ENCODE measurements around the gene PLXNA2.

The PLXNA2 gene

DNA sequence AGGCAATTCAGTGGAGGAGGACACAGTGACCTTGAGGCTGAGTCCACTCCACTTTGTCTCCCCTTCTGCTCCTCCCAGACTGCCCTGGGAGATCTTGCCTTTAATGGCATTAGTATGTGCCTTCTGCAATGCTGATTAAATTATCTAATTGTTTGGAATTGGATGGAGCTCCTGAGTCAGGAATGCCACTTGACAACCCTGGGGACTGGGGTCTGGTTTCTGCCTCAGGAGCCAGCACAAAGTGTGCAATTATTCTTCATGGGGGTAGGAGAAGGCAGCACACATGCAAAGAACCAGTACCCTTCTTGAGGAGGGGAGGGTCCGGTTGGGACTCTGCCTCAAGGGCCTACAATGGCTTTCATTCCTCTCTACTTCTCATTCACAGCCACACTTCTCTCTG is 11.9 kb upstream of the PLXNA2 start:
- Histone ChIP-seq H3K9ac (ENCODE audit: low read depth, low read length) (no peak overlapping the region), H3K36me3 (ENCODE audit: insufficient read depth, low read length) (no peaks in the 10 kb centered on the region), H3K9me3 (ENCODE audit: control insufficient read depth, insufficient read depth, low read length) (no peaks in the 10 kb centered on the region), H3K4me1 (ENCODE audit: insufficient read depth, low read length) (peaks cover 5% of the 10 kb centered on the region)

DNA sequence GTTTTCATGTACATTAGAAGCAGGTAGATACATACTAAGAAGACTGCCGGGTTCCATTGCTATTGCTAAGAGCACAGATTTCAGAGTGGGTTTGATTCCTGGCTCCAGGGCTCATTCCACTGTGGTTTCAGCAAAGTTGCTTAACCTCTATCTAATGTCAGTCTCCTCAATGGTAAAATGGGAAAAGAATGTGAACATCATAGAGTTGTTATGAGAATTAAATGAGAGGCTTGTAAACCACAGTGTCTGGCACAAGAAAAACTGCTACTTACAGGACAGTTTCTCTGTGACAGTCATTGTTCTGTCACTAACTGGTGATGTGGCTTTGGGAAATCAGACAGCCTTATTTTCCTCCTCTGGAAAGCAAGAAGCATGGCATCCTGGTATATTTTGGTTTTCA is 10.7 kb upstream of the PLXNA2 start:
- H3K4me1 ChIP-seq (ENCODE audit: insufficient read depth, low read length) = peaks cover 5% of the 10 kb centered on the region
- no peak overlapping the region for H3K9ac ChIP-seq (ENCODE audit: low read depth, low read length)
- H3K36me3 ChIP-seq (ENCODE audit: insufficient read depth, low read length) = no peaks in the 10 kb centered on the region
- H3K9me3 ChIP-seq (ENCODE audit: control insufficient read depth, insufficient read depth, low read length) = no peaks in the 10 kb centered on the region

DNA sequence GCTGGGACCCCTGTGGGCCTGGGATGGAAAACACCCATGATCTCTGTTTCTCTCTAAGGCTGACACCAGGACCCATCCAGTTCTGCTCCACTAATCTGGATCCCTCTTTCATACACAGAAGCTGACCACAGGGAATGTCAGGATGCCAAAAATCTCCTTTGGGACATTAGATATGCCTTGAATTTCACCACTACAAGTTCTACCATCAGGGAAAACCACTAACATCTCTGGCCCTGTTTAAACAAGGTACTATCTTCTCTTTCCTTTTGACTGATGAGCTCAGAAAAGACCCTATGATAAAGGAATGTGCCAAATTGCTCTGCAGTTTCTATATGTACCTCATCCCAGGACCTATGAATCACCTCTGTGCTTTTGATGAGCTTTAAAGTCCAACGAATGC is 10.2 kb upstream of the PLXNA2 start:
- H3K36me3 ChIP-seq (ENCODE audit: insufficient read depth, low read length) = no peaks in the 10 kb centered on the region
- H3K9me3 ChIP-seq (ENCODE audit: control insufficient read depth, insufficient read depth, low read length) = no peaks in the 10 kb centered on the region
- no peak overlapping the region for H3K9ac ChIP-seq (ENCODE audit: low read depth, low read length)
- peaks cover 5% of the 10 kb centered on the region for H3K4me1 ChIP-seq (ENCODE audit: insufficient read depth, low read length)

DNA sequence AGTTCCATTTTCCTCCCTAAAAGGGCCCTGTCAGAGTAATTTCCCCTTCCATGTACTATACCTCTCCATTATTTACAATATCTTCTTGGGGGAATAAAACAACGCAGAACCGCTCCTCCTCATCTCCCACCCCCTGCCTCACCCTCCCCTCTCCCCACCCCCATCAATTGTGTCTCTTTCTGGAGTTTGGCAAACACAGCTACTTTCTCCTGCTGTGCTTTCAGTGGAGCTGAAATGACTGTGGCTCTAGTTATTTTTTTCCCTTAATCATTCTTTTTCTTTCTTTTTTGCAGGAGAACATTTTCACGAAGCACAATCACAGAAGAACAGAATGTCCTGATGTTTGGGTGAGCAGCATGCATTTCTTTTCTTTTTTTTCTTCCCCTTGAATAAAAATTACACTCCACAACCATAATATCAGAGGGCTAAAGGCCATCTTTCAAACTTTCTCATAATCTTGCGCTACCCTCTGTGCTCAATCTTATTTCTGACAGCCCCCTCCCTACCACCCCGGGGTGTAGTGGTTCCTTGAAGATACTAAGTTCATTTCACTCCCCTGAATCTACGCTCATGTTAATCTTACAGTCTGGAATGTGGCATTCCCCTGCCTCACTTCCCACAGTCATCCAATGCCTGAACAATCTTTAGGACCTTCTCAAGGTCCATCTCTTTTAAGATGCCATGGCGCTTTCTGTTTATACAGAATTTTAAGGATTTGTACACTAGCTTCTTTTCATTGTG is 8.8 kb upstream of the PLXNA2 start:
- peaks cover 5% of the 10 kb centered on the region for H3K4me1 ChIP-seq (ENCODE audit: insufficient read depth, low read length)
- H3K36me3 ChIP-seq (ENCODE audit: insufficient read depth, low read length) = no peaks in the 10 kb centered on the region
- no peak overlapping the region for H3K9ac ChIP-seq (ENCODE audit: low read depth, low read length)
- no peaks in the 10 kb centered on the region for H3K9me3 ChIP-seq (ENCODE audit: control insufficient read depth, insufficient read depth, low read length)

DNA sequence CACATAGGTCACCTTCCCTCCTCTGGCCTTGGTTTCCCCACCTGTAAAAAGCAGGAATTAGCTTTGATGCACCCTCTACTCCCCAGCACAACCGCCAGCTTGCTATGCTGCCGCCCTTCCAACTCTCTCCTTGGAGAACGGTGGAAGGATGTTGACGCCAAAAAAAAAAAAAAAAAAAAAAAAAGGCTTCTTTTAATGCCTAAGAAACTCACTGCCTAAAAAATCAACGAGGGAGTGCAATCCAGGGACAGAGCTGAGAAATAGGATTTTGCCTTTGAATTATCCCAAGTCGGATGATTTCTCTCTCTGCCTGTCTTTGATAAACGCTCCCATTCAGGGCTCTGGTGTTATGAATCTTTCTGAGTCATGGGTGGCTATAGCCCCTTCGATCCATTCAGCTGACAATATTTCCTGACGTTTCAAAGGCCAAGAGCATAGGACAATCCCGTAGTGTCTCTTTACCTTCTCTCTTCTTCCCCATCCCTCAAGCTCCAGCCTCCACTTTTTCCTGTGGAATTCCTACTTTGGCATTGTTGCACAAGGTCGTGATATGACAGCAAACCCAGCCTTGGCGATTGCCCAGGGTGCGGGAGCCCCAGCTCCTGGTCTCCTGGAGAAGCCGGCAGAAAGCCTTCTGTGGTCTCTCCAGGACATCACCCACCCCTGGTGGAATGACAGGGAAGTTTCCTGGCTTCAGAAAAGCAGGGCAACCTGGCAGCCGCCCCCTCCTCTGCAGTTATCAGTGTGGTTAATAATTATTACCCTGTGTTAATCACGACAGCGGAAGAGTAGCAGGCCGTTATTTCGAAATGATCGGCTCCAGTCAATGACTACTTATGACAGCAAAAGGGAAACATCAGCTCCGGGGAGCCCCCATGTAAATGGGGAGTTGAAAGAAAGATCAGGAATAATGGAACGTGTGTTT is 8.0 kb upstream of the PLXNA2 start:
- Histone ChIP-seq H3K9me3 (ENCODE audit: control insufficient read depth, insufficient read depth, low read length) (no peaks in the 10 kb centered on the region), H3K36me3 (ENCODE audit: insufficient read depth, low read length) (no peaks in the 10 kb centered on the region)

DNA sequence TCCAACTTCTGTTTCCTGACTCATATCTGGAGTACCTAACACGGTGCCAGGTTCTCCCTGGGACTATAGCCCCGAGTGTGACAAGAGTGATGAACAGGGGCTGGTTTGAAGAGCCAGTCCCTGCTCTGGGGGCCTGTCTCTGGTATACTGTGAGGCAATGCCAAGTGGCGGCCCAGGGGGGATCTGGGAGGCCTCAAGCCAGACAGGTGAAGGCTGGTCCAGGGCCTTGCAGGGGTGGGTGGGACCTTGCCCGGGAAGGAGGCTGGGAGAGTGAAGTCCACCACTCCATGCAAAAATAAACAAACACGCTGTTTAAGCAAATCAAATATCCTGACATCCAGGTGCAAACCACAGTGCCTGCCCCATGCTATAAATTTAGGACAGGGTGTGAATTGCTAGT is 6.8 kb upstream of the PLXNA2 start:
- H3K36me3 ChIP-seq (ENCODE audit: insufficient read depth, low read length) = no peaks in the 10 kb centered on the region
- no peaks in the 10 kb centered on the region for H3K9me3 ChIP-seq (ENCODE audit: control insufficient read depth, insufficient read depth, low read length)
- H3K4me1 ChIP-seq (ENCODE audit: insufficient read depth, low read length) = no peaks in the 10 kb centered on the region; the same call in 1 of the 2 replicates
- no peak overlapping the region for H3K9ac ChIP-seq (ENCODE audit: low read depth, low read length)

More for the DNA sequence above, 8.0 kb upstream of the PLXNA2 start:
- no peak overlapping the region for H3K9ac ChIP-seq (ENCODE audit: low read depth, low read length)
- no peaks in the 10 kb centered on the region; the same call in 1 of the 2 replicates for H3K4me1 ChIP-seq (ENCODE audit: insufficient read depth, low read length)

DNA sequence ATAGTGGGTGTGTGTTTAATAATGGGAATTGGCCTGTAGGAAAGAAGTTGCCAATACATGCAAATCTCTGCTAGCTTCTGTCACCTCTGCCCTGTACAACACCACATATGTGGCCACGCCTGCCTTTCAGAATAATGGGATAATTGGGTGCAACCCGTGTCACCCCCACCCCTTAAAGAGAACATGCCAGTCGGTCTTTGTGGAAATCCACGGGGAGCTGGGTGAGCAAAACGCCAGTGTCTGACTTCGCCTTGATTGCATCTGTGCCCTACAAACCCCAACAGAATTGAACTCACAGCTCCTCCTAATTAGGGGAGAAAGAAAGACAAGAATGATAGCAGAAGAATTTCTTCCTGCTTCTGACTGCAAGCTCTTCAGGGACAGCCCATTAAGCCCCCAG is 6.4 kb upstream of the PLXNA2 start:
- Histone ChIP-seq H3K9me3 (ENCODE audit: control insufficient read depth, insufficient read depth, low read length) (no peaks in the 10 kb centered on the region), H3K9ac (ENCODE audit: low read depth, low read length) (no peak overlapping the region), H3K36me3 (ENCODE audit: insufficient read depth, low read length) (no peaks in the 10 kb centered on the region), H3K4me1 (ENCODE audit: insufficient read depth, low read length) (peaks cover under 1% of the 10 kb centered on the region; the same call in 1 of the 2 replicates)

DNA sequence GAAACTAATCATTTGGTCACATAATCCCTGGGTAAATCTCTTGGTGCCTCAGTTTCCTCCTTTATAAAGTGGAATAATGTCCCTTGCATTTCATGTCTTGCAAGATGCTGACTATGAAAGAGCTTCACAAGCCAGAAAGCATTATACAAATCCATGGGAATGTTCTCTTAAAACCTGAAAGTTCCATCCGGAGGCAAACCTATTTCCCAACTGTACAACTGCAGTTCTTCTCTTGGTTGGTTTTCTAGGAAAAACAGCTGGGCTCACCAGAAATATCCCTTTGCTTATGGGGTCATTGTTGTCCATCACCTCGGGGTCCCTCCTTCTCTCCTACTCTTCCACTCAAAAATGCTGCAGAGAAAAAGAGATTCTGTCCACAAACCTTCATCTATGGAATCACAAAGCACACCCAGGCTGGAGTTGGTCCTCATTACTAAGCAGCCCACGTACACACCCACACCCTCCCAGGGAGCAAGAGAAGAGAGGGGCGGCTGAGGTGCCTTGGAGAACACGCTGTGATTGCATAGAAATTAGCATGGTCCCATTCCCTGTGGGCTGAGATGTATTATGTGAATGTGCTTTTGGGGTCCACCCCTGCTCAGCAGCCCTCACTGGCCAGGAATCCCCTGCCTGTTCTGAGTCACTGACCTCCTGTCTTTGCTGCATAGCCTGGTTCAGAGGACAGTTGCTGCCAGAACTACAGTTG is 5.0 kb upstream of the PLXNA2 start:
- no peak overlapping the region for H3K9ac ChIP-seq (ENCODE audit: low read depth, low read length)
- H3K4me1 ChIP-seq (ENCODE audit: insufficient read depth, low read length) = peaks cover 3% of the 10 kb centered on the region
- no peaks in the 10 kb centered on the region for H3K36me3 ChIP-seq (ENCODE audit: insufficient read depth, low read length)
- H3K9me3 ChIP-seq (ENCODE audit: control insufficient read depth, insufficient read depth, low read length) = no peaks in the 10 kb centered on the region

DNA sequence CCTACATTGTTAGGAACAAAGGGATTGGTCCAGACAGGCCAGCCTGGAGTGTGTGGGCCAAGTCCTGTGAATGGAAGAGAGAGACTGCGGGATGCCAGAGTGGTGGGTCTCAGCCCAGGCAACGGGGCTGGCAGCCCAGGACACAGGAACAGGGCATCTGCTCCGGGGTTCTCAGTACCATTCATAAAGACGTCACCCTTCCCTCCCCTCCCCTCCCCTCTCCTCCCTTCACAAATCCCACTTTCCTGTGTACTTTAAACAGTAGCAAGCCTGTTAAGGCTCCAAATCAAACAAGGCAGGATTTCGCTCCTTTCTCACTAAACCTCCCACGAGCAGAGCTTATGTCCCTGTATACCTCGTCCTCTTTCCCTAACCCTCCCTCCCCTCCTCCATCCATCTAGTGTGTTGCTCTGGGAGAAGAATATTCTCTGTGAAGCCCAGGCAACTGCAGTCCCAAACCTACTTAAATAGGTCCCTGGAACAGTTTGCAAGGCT is 4.2 kb upstream of the PLXNA2 start:
- Histone ChIP-seq H3K9me3 (ENCODE audit: control insufficient read depth, insufficient read depth, low read length) (no peaks in the 10 kb centered on the region), H3K36me3 (ENCODE audit: insufficient read depth, low read length) (no peaks in the 10 kb centered on the region), H3K9ac (ENCODE audit: low read depth, low read length) (no peak overlapping the region), H3K4me1 (ENCODE audit: insufficient read depth, low read length) (peaks cover 3% of the 10 kb centered on the region)

DNA sequence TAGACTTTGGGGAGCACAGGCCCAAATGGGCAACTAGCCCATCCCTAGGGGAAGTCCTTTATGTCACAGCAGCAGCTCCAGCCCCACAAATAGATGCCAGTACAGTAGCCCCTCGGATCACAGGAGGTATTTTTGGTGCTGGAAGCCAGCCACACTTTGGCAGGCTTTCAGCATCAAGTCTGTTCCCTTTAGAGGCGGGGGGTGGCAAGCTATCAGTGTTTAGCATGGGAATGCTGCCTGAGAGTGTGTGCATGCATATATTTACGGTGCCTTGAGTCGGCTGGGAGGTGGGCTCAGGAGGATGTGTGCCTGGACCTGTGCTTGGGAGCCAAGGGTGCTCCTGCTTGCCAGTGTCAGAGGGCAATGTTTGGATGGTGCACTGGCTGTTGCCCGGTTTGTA is 3.5 kb upstream of the PLXNA2 start:
- Histone ChIP-seq H3K4me1 (ENCODE audit: insufficient read depth, low read length) (peaks cover 3% of the 10 kb centered on the region), H3K9ac (ENCODE audit: low read depth, low read length) (no peak overlapping the region), H3K9me3 (ENCODE audit: control insufficient read depth, insufficient read depth, low read length) (no peaks in the 10 kb centered on the region), H3K36me3 (ENCODE audit: insufficient read depth, low read length) (no peaks in the 10 kb centered on the region)

DNA sequence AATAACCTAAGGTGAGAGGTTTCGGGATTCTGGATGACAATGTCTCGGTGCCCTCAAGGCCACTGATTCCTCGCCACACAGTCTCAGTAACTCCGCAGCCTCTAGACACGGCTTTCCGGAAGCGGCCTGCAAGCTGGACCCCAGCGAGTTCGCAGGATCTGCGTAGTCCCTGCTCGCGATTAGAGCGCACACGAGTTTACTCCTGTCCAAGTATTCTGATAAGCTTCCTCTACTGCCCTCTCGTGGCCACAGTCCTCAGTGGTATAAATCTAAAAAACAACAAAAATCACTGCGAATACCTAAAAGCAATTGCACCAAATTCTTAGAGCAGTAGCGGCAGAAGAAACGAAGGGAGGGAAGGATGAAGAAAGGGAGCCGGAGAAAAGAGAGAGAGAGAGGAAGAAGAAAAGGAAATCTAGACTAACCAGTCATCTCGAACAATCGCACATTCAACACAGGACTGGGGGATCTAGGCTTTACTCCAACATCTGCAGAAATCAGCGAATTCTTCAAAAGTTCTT is 1.1 kb upstream of the PLXNA2 start:
- H3K36me3 ChIP-seq (ENCODE audit: insufficient read depth, low read length) = no peaks in the 10 kb centered on the region
- H3K9me3 ChIP-seq (ENCODE audit: control insufficient read depth, insufficient read depth, low read length) = no peaks in the 10 kb centered on the region
- peaks cover 3% of the 10 kb centered on the region for H3K4me1 ChIP-seq (ENCODE audit: insufficient read depth, low read length)
- peak overlapping the region; percentile 72; the same call in 1 of the 2 replicates for H3K9ac ChIP-seq (ENCODE audit: low read depth, low read length)

DNA sequence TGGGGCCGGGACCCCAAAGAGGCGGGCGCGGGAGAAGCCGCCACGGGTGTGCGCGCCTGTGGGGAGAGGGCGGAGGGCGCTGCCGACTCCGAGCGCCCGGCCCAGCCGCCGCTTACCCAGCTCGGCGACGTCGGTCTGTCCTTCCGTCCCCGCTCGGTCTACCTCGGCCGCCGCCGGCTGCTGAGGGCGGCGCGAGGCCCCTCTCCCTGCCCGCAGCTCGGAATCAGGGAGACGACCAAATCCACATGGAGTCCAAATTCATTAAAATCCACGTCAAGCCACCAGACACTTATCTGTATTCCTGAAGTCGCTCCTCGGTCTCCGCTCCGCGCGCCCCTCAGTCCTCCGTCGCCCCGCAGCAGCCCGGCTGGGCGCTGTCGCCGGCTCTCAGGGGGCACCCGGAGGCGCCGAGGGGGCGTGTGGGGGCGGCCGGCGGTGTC is 637 bp downstream of the PLXNA2 start:
- Histone ChIP-seq H3K4me1 (ENCODE audit: insufficient read depth, low read length) (peaks cover 13% of the 10 kb centered on the region), H3K9me3 (ENCODE audit: control insufficient read depth, insufficient read depth, low read length) (no peaks in the 10 kb centered on the region), H3K36me3 (ENCODE audit: insufficient read depth, low read length) (no peaks in the 10 kb centered on the region), H3K9ac (ENCODE audit: low read depth, low read length) (peak overlapping the region; percentile 72)

DNA sequence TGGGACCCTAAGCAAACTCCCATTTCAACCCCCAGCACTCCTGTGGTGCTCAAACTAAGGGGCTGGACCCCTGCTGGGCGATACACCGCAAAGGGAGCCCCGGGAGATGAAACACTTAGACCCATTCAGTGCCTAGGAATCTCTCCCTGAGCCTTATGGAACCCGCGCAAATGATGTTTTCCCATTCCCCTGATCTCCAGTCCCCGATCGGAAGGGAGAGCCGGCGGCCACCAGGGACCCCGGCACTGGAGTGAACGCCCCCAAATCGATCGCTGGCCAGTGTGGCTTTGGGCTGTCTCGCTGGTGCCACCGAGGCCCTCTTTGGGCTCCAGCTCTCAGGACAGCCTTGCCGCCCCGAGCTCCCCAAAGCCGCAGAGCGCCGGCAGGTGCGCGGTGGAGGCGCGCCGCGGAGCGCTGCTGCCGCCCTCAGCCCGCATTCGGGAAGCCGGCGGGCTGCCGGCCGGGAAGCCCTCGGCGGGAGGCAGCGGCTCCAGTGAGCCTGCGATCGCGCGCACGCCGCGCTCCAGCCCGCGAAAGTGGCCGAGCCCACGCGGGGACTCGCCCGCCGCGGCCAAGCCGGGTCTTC is 1.1 kb downstream of the PLXNA2 start:
- H3K4me1 ChIP-seq (ENCODE audit: insufficient read depth, low read length) = peaks cover 17% of the 10 kb centered on the region
- no peaks in the 10 kb centered on the region for H3K36me3 ChIP-seq (ENCODE audit: insufficient read depth, low read length)
- no peaks in the 10 kb centered on the region for H3K9me3 ChIP-seq (ENCODE audit: control insufficient read depth, insufficient read depth, low read length)
- peak overlapping the region; percentile 72 for H3K9ac ChIP-seq (ENCODE audit: low read depth, low read length)

DNA sequence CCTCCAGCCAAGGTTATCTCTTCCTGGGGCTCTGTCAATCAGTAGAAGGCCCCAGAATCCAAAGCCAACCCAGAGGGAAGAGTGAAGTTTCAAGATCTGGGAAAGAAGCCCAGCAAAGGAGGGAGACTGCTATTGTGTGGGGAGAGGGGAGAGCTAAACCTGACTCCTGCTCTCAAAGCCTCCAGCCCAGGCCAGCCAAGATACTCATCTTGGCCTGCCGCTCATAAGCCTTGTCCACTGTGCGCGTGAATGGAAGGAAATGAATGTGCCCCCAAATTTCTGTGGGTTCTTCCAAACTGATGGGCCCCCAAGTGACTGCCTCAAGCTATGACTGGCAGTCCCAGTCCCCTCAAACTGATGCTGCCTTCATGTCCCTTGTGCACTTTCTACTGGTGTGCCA is 2.0 kb downstream of the PLXNA2 start:
- Histone ChIP-seq H3K9ac (ENCODE audit: low read depth, low read length) (peak overlapping the region; percentile 72; the same call in 1 of the 2 replicates), H3K9me3 (ENCODE audit: control insufficient read depth, insufficient read depth, low read length) (no peaks in the 10 kb centered on the region), H3K4me1 (ENCODE audit: insufficient read depth, low read length) (peaks cover 23% of the 10 kb centered on the region), H3K36me3 (ENCODE audit: insufficient read depth, low read length) (no peaks in the 10 kb centered on the region)

Data from ES-I3 (cell line).